Measurements from ENCODE around the gene KRT71. TPM values are rescaled to one million over a fixed set of nuclear protein-coding genes. Genes with fewer than 3 reads are reported as not detected.

Gene KRT71
- total RNA-seq, 1 experiment from 2014 or later = not detected

DNA sequence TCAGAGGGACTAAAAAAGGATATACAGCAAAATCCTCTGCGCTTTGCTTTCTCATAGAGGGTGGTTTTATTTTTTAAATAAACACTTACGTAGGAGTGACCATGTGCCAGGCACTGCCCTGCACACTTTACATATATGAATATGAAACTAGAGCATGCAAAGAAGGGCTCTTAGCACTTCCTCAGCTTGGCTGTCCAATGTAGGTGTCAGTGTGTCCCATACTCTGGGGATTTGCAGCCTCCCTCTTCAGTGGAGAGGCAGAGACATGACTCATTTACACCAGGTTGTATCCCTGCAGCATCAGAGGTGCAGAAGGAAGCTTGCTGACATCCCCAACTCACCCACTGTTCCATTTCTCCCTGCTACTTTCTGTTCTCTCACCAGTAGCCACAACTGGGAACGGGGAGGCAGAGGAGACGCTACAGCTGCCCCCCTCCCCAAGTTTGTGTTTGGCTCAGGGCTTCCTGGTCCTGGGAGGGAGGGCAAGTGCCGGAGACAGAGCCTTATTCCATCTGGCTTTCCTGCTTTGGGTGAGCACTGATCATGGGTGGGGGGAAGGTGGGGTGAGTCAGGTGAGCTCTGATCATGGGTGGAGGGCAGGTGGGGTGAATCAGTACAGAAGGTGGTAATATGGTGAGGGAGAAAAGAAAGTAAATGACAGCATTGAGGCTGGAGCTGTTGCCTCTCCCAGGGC, 27.9 kb downstream of the KRT71 start:
- no TSS peak for BruUV-seq (replicated peaks)
- Histone ChIP-seq H3K79me2 (ENCODE audit: low read length) (no peaks in the 10 kb centered on the region), H4K20me1 (ENCODE audit: low read length) (no peaks in the 10 kb centered on the region), H3K4me1 (ENCODE audit: insufficient read depth, low read length) (peaks cover 15% of the 10 kb centered on the region), H3K9me2 (replicated peaks; ENCODE audit: low read length) (no peaks in the 10 kb centered on the region), H3K27me3 (ENCODE audit: low read length) (no peaks in the 10 kb centered on the region), H3K27ac (ENCODE audit: low read length) (no peak overlapping the region), H3K4me2 (ENCODE audit: low read length) (no peak overlapping the region), H2AFZ (ENCODE audit: low read length) (no peak overlapping the region), H3F3A (ENCODE audit: low read length, unreplicated experiment) (no peaks in the 10 kb centered on the region), H3K9me3 (ENCODE audit: low read length) (no peaks in the 10 kb centered on the region), H3K4me3 (ENCODE audit: low read length) (no peak overlapping the region), H3K9ac (ENCODE audit: low read length) (no peak overlapping the region), H3K36me3 (ENCODE audit: low read depth, low read length) (no peaks in the 10 kb centered on the region)
- DNase-seq (no peak), ATAC-seq (no peak)
- intact Hi-C loops (cut with micrococcal nuclease) = no loop called here
- CTCF ChIA-PET = no interaction called here
- POLR2A ChIA-PET (ENCODE audit: unreplicated experiment) = no interaction called here
- TF ChIP-seq EZH2 (IDR thresholded peaks at IDR 0.05; ENCODE audit: low read length, unreplicated experiment) (no peak), EZH2phosphoT487 (IDR thresholded peaks at IDR 0.05; ENCODE audit: borderline replicate concordance, low read length) (no peak)
- TF ChIP-seq, protein P1, sequence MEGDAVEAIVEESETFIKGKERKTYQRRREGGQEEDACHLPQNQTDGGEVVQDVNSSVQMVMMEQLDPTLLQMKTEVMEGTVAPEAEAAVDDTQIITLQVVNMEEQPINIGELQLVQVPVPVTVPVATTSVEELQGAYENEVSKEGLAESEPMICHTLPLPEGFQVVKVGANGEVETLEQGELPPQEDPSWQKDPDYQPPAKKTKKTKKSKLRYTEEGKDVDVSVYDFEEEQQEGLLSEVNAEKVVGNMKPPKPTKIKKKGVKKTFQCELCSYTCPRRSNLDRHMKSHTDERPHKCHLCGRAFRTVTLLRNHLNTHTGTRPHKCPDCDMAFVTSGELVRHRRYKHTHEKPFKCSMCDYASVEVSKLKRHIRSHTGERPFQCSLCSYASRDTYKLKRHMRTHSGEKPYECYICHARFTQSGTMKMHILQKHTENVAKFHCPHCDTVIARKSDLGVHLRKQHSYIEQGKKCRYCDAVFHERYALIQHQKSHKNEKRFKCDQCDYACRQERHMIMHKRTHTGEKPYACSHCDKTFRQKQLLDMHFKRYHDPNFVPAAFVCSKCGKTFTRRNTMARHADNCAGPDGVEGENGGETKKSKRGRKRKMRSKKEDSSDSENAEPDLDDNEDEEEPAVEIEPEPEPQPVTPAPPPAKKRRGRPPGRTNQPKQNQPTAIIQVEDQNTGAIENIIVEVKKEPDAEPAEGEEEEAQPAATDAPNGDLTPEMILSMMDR (conservative IDR thresholded peaks at IDR 0.05; ENCODE audit: low read depth, low read length) = no peak

DNA sequence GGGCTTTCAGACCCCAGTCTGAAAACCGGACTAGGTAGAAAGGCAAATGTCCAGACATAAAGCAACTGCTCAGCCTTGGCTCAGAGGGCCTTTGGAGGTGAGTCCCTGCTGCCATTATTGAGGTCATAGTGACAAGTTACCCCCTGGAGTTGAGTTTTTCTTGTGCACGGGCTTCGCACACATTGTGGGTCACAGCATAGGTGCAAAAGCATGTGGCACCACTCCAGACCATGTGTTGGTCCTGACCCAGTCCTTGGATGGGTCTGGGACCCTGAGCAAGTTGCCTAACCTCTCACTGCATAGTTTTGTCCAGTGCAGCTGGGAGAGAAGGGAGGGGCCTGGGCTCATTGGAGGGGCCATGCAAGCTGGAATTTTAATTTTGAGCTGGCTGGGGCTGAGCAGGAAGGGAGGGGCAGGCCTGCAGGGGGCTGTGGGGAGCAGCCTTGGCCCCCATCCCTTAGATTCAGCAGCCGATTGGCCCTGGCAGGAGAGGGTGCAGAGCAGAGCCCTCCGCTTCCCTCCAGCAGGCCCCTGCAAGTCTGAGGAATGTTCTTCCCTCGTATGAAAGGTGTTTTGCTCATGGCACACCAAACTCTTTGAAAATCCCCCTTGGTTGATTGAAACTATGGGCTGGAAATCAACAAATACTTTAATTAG, 28.6 kb downstream of the KRT71 start:
- ATAC-seq (no peak), DNase-seq (no peak)
- Histone ChIP-seq H2AFZ (ENCODE audit: low read length) (no peak overlapping the region), H3F3A (ENCODE audit: low read length, unreplicated experiment) (no peaks in the 10 kb centered on the region), H4K20me1 (ENCODE audit: low read length) (no peaks in the 10 kb centered on the region), H3K9me3 (ENCODE audit: low read length) (no peaks in the 10 kb centered on the region), H3K4me2 (ENCODE audit: low read length) (no peak overlapping the region), H3K4me1 (ENCODE audit: insufficient read depth, low read length) (peaks cover 15% of the 10 kb centered on the region), H3K9me2 (replicated peaks; ENCODE audit: low read length) (no peaks in the 10 kb centered on the region), H3K4me3 (ENCODE audit: low read length) (no peak overlapping the region), H3K27me3 (ENCODE audit: low read length) (no peaks in the 10 kb centered on the region), H3K79me2 (ENCODE audit: low read length) (no peaks in the 10 kb centered on the region), H3K27ac (ENCODE audit: low read length) (no peak overlapping the region), H3K36me3 (ENCODE audit: low read depth, low read length) (no peaks in the 10 kb centered on the region), H3K9ac (ENCODE audit: low read length) (no peak overlapping the region)
- ChIA-PET POLR2A (ENCODE audit: unreplicated experiment) (no interaction called here), CTCF (no interaction called here)
- BruUV-seq (replicated peaks) = no TSS peak
- intact Hi-C loops (cut with micrococcal nuclease) = no loop called here
- TF ChIP-seq EZH2 (IDR thresholded peaks at IDR 0.05; ENCODE audit: low read length, unreplicated experiment) = no peak
- TF ChIP-seq EZH2phosphoT487 (IDR thresholded peaks at IDR 0.05; ENCODE audit: borderline replicate concordance, low read length) = no peak
- TF ChIP-seq, protein P1 (conservative IDR thresholded peaks at IDR 0.05; ENCODE audit: low read depth, low read length) = no peak

DNA sequence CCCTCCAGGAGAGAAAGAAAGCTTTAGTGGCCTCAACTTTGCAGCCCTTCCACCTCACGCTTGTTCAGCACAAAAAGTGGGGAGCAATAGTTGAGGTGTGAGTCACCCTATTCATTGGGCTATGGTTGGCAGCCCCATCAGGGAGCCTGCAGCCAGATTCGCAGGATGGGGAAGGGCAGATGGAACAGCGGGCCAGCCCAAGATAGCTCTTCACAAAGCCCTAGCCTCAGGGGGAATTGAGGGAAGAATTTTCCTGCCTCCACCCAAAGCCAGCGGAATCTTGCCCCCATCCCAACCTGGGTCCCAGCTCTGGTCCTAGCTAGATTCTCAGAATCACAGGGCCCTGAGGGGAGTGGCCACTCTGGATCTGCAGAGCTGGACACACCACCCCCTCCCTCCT, 29.1 kb downstream of the KRT71 start:
- BruUV-seq (replicated peaks) = no TSS peak
- DNase-seq = no peak
- Histone ChIP-seq H3K36me3 (ENCODE audit: low read depth, low read length) (no peaks in the 10 kb centered on the region), H3K9me2 (replicated peaks; ENCODE audit: low read length) (no peaks in the 10 kb centered on the region), H3K27me3 (ENCODE audit: low read length) (no peaks in the 10 kb centered on the region), H3K9ac (ENCODE audit: low read length) (no peak overlapping the region), H2AFZ (ENCODE audit: low read length) (no peak overlapping the region), H3K4me2 (ENCODE audit: low read length) (no peak overlapping the region), H3K79me2 (ENCODE audit: low read length) (no peaks in the 10 kb centered on the region), H3K4me3 (ENCODE audit: low read length) (no peak overlapping the region), H3F3A (ENCODE audit: low read length, unreplicated experiment) (no peaks in the 10 kb centered on the region), H3K9me3 (ENCODE audit: low read length) (no peaks in the 10 kb centered on the region), H3K27ac (ENCODE audit: low read length) (no peak overlapping the region), H3K4me1 (ENCODE audit: insufficient read depth, low read length) (peaks cover 15% of the 10 kb centered on the region), H4K20me1 (ENCODE audit: low read length) (no peaks in the 10 kb centered on the region)
- CTCF ChIA-PET = no interaction called here
- ATAC-seq = no peak
- POLR2A ChIA-PET (ENCODE audit: unreplicated experiment) = no interaction called here
- intact Hi-C loops (cut with micrococcal nuclease) = no loop called here
- TF ChIP-seq EZH2phosphoT487 (IDR thresholded peaks at IDR 0.05; ENCODE audit: borderline replicate concordance, low read length) (no peak), EZH2 (IDR thresholded peaks at IDR 0.05; ENCODE audit: low read length, unreplicated experiment) (no peak)
- TF ChIP-seq, protein P1 (conservative IDR thresholded peaks at IDR 0.05; ENCODE audit: low read depth, low read length) = no peak
